Activated T-helper 9 cell treated with anti-CD3 and anti-CD28 coated beads, Interleukin-2, amount 50 U/mL, for 16 hours (primary cell): ENCODE data around the gene PITPNC1.

Experiments used
- DNase-seq: peaks from one replicate; pipeline ENCODE4 v3.0.0-alpha.2; 2020; ENCODE audit warnings: low read depth

Gene PITPNC1

DNA sequence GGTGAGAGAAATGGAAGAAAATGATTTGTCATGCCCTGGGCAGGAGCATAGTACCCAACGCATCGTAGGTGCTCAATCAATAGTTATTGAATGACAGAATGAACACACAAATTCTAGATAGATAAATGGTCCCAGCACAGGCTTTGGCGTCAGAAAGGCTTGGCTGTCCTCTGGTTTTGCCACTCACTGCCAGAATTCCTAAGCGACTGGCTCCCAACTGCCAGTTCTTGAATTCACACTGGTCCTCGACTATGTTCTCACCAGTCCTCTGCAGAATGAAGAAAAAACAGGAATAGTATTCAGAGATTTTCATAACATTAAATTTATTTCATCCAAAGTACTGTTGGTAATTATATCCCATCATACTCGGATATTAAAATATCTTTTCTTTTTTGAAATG lies 177.6 kb downstream of the PITPNC1 start:
- DNase-seq: no peak

DNA sequence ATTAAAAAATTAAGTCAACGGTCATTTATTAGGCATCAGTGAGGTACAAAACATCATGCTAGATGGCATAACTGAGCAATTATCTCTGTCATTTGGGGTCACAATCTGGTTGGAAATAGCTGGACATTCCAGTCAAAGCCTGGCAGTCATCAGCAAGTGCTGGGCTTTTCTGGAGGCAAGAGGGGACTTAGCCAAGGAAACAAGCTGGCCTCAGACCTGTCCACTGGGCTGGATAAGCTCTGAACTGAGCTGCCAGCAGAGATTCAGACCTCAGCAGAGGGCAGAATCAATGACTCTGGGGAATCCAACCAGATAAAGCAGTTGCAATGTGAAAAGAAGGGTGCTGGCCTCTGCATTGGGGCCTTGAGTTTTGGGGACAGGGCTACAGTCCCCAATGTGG lies 178.8 kb downstream of the PITPNC1 start:
- DNase-seq: no peak

DNA sequence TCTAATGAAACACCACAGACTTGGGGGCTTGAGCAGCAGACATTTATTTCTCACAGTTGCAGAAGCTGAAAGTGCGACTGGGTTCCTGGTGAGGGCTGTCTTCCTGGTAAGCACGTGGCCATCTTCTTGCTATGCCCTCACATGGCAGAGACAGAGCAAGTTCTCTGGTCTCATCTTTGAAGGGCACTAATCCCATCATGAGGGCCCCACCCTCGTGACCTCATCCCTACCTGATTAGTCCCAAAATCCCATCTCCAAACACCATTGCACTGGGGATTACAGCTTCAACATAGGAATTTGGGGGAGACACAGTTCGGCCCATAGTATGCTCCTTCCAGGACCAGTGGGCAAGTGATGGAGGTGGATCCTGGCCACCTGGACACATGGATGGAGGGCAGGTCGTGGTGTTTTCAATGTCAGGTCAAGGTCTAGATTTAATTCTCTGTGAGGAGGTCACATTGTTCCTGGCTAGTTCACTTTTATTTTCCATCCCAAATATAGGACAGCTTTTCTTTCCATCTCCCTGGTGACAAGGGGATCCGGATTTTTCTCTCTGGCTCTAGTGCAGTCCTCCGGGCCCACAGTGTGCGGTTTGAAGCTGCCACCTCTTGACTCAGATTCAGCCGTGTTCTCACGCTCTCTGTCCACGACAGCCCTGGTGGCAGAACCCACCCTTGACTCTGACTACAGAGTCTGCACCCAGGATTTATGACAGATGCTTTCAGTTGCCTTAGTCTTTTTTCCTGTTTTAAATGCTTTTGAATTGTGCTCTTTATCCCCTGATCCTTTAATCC lies 180.2 kb downstream of the PITPNC1 start:
- no peak for DNase-seq

DNA sequence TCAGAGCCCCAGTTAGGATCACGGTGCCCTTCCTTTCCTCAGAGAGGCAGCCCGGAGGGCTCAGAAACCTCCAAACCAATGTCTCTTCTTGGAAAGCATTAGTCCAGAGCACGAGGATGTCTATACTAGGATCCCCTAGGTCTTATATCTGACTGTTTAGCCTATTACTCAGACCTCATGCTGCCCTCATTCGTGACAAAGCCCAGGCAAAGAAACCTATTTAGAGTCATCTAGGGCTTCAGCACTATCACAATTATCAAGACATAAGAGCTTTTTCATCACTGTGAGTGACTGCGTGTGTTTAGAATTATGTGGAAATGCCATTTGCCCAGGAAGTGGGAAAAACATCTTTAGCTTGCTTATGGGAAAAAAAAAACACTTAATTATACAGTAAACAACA lies 180.8 kb downstream of the PITPNC1 start:
- DNase-seq: no peak

DNA sequence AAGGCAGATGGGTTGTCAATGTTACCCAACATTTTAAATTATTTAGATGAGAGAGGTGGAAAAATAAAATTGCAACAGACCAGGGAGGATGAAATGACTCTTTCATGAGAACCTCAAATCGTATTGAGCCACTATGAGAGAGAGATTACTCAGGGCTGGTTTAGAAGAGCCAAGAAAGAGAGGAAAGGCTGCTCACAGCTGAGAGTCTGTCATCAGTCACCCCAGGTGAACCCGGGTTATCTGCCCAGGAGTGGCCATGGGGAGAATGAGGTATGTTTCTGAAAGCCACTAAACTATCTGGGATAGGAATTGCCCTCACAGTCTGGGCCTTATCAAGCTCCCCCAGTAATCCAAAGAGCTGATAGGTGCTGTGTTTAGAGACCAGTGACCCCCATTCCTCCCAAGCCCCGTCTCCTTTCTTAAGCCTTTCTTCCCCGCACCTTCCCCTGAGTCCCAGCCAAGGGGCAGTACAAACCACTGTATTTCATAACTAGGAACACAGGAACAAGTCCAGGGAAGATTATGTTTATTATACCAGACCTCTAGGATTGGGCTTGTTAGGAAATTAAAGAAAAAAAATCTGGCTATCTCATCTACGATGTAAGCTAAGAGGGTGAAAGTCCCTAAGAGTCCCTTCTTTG lies 181.8 kb downstream of the PITPNC1 start:
- DNase-seq: no peak

DNA sequence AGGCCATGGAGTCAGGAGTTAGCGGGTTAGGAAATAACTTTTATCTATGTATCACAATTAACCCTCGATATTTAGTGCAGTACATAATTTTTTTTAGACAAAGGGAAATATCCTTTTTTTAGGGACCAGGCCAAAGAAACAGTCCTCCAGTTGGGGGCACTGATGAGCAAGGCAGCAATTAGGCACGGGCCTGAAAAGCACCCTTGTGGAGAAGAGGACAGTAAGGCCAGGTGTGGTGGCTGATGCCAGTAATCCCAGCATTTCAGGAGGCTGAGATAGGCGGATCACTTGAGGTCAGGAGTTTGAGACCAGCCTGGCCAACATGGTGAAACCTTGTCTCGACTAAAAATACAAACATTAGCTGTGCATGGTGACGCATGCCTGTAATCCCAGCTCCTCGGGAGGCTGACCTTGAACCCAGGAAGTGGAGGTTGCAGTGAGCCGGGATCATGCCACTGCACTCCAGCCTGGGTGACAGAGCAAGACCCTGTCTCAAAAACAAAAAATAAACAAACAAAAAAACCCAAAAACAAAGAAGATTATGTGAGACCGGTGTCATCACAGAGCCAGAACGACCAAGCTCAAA lies 182.4 kb downstream of the PITPNC1 start:
- DNase-seq: no peak

DNA sequence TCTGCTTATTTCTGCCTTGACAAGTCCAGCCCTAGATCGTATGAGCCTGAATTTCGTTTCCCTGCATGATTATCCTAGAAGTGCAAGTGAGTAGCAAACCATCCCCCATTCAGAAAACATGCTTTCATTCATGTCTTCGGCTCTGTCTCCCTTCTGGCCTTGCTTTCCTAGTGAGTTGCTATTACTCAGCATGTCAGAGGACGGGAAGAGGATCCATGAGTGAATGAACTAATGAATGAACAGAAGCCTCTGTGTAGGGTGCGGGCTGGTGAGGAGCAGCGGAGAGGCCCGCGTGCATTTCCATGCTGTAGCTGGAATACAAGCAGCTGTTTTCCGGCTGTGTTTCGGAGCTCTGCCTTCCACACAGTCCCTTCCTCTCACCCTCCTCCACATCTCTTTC lies 184.9 kb downstream of the PITPNC1 start:
- no peak for DNase-seq

DNA sequence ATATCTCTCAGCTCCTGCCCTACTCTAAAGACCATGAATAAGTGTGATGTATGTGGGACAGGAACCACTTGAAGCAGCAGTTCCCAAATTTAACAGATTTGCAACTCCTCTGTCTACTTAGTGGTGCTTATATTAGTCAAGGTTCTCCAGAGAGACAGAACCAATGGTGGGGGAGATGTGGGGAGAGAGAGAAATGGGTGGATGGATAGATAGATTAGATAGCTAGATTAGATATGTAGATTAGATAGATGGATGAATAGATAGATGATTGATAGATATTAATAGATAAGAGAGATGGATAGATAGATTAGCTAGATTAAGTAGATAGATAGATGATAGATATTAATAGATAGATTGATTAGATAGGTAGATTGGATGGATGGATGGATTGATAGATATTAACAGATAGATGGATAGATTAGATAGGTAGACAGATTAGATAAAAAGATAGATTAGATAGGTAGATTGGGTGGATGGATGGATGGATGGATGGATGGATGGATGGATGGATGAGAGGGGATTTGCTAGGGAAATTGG lies 186.7 kb downstream of the PITPNC1 start:
- no peak for DNase-seq

DNA sequence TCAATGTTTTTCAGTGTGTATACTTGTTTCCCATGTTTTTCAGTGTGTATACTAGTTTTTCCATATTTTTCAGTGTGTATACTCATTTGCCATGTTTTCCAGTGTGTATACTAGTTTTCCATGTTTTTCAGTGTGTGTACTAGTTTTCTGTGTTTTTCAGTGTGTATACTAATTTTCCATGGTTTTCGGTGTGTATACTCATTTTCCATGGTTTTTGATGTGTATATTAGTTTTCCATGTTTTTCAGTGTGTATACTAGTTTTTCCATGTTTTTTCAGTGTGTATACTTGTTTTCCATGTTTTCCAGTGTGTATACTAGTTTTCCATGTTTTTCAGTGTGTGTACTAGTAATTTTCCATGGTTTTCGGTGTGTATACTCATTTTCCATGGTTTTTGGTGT lies 188.0 kb downstream of the PITPNC1 start:
- DNase-seq: no peak

DNA sequence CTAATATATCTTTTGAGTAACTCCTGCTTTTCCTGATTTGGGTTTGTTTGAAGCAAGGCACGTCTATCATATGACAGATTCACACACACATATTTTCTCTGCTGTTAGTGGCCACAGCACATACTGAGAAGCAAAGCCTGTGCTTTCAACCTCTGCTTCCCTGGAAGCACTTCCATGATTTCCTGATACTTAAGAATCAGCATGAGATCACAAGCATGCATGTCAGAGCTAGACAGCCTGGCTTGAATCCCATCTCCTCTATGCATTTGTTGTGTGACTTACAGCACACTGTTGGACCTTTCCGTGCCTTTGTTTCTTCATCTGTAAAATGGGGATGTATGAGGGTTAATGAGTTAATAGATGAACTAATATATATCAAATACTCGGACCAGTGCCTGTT lies 189.6 kb downstream of the PITPNC1 start:
- DNase-seq: no peak

DNA sequence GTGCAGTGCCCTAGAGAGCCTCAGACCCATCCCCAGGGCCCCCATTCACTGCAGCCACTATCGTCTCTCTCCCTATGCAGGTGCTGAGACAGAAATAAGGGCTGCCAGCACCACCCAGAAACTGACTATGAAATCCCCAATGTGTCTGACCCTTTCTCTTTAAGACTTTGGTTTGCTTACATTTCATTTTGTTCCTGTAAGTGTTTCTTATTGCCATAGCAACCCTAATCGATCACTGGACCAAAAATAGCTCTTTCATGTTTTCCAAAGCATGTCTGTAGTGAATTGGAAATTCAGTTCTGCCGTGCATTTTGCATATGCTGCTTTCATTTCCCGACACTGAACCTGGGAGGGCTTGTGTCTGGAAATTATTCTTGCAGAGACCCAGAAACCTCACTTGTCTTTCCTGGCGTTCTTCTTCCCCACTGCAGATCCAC lies 192.0 kb downstream of the PITPNC1 start:
- DNase-seq: no peak

DNA sequence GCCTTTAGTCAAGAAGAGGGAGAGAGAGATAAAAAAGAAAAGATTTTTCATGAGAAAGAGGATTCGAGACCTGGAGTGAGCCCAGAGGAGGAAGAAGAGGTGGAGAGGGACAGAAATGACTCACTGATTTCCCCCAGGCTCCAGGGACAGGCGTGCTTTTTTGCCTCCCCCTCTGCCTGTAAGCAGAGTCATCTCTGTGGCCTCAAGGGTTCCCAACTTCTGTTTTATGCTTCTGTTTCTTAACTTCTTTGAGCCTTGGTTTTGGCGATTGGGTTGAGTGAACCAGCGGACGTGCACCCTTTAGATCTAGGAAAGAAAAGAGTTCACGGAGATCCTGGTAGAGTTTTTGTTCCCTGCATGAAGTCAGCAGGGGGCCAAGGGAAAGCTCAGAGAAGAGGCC lies 192.8 kb downstream of the PITPNC1 start:
- DNase-seq: no peak

DNA sequence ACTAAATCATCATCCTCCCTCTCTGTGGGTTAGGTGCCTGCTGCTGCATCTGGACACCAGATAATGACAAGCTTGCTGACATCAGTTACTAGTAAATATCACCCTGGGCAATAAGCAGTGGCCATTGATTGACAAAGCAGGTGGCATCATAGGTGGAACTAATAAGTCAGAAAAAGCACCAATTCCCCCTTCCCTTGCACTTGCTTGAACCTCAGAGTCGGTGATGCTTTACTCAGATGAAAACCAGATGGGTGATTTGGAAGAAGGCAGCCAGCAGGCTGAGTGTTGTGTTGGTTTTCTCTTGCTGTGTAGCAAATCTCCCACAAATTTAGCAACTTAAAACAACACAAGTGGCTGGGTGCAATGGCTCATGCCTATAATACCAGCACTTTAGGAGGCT lies 193.7 kb downstream of the PITPNC1 start:
- no peak for DNase-seq

DNA sequence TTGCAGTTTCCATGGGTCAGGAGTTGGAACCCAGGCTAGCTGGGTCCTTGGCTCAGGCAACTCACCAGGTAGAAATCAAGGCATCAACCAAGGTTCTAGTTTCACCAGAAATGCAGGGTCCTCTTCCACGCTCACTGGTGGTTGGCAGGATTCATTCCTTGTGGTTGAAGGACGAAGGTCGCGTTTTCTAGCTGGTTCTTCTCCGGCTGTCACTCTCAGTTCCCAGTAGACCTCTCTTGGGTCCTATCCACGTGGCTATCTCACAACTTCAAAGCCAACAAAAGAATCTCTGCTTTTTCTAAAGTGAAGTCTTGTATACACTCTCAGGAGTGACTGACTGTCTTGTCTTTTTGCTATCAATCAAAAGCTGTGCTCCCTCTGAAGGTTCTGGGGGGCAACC lies 194.4 kb downstream of the PITPNC1 start:
- DNase-seq: no peak

DNA sequence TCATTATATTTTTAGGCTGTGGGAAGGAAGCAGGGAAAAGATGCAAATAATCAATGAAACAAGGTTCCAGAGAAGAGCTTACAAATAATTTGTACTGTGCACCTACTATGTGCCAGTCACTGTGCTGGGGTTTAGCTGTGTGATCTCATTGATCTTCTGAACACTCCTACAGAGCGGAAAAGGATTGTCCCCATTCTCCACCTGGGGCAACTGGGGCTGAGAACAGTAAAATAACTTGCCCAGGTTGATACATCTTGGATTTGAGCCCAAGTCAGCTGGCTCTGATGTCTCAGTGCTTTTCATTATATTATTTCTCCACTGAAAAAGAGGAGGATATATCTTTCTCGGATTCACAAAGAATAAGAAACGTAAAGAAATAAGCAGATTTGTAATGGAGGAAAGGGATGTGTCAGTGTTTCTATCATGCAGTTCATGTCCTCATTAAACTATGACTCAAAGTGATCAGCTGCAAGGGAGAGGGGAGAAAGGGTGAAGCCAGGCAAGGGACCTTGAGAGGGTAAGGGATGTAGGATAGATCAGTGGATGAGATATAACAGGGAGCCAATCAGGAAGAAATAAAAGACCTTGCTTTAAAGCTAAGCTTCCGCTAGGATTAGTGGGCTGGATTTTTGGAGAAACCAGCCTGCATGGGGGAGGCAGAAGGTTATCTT lies 197.0 kb downstream of the PITPNC1 start:
- DNase-seq: no peak

DNA sequence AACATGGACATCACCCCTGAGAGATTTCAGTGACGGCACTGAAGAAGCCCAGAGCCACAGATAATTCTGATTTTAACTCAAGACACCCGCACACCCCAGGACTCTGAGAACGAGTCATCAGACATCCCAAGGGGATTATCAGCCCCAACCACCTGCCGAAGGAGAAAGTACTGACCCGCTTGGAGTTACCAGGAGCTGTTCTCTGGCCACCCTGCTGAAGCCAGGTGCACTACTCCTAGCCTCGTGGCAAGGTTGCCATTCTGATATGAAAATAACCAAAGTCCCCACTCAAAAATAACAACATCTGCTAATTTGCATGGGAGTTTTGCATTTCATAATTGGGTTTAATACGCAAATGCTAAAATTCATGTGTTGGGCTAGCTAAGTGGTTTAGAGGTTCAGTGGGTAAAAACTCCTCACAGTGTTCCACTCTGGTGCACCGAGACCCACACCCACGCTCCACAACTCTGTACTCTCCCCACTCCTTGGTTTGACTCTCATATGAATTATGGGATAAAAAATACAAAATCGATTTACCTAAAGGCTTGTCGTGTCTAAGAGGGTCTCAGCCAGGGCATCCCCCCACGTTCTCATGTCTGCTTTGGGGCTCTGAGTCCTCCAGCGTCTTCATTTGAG lies 197.7 kb downstream of the PITPNC1 start:
- no peak for DNase-seq

DNA sequence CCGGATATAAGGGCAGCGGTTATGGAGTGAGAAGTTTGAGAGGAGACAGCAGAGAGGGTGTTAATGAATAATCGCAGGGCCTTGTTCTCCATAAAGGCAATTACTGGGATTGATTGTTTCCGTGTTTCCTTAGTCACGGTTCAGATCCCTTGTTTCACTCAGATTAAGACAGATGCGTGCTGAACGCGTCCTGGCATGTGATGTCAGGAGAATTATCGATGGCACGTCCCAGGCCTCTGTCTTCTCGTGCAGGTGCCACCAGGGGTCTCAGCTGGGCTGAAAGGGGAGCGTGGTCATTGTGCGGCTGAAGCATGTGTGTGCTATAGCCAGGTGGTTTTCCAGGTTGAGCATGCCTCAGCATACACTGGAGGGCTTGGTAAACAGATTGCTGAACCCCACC lies 198.2 kb downstream of the PITPNC1 start:
- DNase-seq: no peak

DNA sequence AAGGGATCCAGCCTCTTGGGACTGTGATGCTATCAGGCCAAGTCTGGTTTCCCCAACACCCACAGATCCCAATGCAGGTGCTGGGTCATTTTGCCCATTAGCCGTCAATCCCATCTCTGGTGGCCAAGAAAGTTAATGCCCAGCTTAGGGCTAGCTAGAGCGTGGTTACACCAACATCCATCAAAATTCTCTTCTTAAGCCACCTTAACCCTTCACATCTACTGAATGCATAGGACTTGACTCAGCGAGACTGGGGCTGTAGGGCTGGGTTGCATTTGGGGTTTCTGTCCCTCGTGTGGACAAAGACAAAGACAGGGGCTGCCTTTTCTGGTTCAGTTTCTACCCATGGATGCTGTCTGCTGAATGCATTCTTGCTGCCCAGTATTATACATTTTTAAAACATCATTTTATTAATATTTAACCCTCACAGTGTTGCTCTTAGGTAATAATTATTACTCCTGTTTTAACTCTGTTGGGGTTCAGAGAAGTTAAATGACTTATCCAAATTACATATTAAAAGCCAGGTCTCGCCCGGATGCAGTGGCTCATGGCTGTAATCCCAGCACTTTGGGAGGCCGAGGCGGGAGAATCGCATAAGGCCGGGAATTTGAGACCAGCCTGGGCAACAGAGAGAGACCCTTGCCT lies 199.5 kb downstream of the PITPNC1 start:
- DNase-seq: no peak

DNA sequence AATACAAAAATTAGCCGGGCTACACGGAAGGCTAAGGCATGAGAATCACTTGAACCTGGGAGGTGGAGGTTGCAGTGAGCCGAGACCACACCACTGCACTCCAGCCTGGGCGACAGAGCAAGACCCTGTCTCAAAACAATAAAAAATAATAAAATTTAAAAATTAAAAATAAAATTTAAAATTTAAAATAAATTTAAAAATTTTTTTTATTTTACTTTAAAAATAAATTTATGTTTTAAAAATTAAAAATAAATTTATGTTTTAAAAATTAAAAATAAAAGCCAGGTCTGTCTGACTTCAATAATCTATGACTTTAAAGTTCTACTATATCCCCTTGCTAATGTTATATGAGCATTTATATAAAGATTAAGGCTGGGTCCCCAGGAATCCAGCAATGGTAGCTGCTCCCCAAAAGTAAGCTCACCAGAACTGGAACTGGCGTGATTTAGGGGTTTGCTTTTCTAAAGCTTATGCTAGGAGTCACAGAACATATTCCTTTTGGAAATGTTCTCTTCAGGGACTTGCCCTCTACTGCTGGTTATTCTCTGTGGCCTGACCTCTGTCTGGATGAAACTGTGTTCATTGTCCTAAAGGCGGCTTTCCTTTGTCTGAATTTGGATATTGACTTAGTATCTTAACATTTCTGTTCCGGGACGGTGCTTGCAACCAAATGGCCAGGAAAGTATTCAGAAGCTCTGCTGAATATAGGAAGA lies 200.5 kb downstream of the PITPNC1 start:
- no peak for DNase-seq

DNA sequence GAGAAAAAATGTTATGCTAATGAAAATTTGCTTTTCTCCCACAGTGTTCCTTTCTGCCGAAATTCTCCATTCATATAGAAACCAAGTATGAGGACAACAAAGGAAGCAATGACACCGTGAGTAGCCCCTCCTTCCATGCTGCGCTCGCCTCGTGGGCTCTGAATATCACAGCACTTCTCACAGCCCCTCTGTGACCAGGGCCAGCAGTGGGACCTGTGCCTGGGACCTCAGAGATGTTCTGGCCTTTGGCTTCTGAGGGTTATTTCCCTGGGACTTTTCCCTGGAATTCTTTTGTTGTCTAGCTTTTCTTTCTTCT lies 201.0 kb downstream of the PITPNC1 start:
- DNase-seq: no peak
